NCI-H2227 (cell line): Measurements from ENCODE around the gene TAMALIN.

Experiments
- DNase-seq: peaks from one replicate; lab custom pipeline; 2025; ENCODE audit not compliant: unreplicated experiment; lab: John Stamatoyannopoulos, UW

TAMALIN gene

GRCh38 chr12:52013626-52014310, 7.0 kb downstream of the TAMALIN start:
- DNase-seq, result no peak

DNA sequence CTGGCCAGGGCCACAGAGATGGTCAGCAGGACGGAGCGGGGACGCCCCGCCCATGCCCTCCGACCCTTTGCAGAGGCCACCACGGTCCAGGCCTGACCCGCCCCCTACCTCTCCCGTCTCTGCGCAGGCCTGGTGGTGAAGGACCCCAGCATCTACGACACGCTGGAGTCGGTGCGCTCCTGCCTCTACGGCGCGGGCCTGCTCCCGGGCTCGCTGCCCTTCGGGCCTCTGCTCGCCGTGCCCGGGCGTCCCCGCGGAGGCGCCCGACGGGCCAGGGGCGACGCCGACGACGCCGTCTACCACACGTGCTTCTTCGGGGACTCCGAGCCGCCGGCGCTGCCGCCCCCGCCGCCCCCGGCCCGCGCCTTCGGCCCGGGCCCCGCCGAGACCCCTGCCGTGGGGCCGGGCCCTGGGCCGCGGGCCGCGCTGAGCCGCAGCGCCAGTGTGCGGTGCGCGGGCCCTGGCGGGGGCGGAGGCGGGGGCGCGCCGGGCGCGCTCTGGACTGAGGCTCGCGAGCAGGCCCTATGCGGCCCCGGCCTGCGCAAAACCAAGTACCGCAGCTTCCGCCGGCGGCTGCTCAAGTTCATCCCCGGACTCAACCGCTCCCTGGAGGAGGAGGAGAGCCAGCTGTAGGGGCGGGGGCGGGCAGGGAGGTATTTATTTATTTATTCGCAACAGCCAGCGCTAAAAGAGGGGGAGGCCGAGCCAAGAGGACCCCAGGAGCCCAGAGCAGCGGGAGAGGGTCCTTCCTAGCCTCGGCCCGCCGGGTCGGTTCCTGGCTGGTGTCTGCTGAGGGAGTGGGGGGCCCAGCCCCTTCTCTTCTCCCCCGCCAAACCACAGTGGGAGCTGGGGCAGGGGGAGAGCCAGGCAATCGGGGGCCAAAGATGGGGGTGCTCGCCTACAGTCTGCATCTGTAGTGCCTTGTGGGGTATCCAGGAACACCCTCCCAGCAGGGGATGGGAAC, 8.1 kb downstream of the TAMALIN start:
- no peak for DNase-seq

DNA sequence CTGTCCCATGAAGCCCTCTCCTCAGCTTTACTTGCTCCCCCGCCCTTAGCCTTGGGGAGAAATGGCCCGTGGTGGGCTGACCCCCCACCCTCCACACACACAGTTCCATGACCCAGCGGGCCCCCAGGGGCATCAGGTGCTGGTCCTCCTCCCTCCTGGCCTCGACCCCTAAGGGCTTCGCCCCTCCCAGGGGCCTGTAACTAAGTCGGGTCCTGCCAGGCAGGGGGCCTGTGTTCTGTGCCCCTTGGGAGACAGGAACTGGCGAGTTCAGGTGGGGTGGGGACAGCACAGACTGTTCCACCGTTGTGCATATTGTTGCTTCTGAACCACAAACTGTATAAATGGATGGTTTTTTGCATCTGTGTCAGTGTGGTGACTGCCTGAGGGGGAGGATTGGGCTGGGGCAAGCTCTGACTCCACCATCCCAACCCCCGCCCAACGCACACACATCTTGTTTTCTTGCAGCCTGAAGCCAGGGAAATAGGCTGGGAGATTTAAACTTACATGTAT, 8.8 kb downstream of the TAMALIN start:
- DNase-seq, result no peak

DNA sequence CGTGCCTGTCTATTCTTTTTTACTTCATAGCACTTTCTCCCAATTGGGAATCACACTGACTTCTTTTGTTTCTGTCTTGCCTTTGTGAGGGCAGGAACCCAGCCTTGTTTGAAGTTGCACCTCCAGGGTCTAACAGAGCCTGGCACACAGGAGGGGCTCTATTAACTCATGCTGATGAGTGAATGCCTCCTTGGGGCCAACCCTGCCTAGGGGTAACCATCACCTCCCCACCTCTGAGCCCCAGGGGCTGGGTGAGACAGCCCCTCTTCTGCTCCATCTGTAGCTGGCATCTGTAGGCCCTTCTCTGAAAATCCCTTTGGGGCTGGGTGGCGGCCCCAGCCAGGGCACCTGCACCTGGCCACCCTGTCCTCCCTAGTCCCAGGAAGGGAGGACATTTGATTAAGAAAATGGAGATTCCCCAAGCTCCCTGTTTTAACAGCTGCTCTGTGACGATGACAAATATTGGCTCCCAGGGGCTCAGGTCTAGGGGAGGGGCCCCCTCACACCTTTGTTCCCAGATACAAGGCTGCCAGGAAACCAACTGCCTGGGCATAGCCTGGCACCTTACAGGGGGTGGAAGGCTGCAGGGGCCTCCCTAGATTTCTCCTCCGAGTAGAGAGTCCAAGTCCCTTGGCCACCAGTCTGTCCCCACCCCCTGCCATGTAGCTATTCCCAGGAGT, 11.8 kb downstream of the TAMALIN start:
- no peak for DNase-seq

DNA sequence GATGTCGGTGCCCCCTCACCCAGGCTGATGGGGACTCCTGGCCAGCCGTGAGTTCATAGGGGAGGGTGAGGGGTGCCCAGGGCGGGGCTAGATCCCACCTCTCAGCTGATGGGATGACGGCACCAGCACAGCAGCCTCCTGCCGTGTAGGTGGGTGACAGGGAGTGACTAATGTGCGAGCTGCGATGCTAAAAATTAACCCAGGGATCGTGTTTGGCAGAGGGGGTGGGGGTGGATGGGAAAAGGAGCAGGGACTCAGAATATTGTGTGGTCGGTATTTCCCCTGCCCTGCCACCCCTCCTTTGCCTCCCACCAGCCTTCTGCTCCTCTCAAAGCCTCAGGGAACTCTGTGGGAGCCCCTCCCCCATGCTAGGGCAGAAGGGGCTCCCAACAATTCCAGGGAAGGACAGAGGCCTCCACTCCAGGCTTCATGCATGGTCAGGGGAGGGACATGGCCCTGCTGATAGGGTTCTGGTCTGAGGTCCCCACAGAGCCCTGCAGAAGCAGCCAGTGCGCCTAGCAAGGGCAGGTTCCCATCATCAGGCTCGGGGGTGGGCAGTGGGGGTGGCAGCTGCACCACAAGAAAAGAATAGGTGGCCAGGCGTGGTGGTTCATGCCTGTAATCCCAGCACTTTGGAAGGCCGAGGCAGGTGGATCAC, 12.5 kb downstream of the TAMALIN start:
- no peak for DNase-seq

DNA sequence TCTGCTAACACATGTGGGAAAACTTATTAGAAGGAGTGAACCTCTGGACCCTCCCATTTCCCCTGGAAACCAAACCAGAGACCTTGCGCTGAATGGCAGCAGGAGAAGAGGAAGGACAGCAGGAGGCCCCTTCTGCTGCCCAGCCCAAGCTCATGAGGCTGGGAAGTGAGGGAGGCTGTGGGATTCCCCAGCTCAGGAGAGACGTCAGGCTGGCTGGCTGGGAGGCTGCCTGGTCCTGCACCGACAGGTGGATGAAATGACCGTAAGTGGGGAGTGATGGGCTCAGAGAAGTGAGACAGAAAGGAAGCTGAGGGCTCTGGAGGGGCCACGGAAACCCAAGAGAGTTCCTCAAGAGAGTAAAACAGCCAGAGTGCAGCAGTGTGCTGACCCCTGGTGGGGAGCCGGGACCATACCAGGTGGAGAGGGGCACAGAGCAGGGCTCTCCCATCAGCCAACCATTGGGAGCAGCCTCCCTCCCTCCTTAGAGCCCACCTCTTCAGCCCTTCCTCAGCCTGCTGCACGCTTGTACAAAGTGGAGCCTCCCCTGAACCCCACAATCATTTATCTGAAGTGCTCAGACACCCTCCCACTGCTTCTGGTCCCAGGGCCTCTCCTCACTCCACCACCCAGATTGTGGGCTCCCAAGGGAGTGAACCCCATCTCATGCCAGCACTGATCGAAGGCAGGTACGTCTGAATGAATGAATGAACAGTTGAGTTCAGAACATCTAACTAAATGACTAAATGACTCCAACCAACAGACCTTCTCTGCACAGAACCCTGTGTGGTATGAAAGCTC, 14.0 kb downstream of the TAMALIN start:
- DNase-seq, result peak; percentile 30

GRCh38 chr12:52022841-52023181, 16.1 kb downstream of the TAMALIN start:
- peak; percentile 63 for DNase-seq

DNA sequence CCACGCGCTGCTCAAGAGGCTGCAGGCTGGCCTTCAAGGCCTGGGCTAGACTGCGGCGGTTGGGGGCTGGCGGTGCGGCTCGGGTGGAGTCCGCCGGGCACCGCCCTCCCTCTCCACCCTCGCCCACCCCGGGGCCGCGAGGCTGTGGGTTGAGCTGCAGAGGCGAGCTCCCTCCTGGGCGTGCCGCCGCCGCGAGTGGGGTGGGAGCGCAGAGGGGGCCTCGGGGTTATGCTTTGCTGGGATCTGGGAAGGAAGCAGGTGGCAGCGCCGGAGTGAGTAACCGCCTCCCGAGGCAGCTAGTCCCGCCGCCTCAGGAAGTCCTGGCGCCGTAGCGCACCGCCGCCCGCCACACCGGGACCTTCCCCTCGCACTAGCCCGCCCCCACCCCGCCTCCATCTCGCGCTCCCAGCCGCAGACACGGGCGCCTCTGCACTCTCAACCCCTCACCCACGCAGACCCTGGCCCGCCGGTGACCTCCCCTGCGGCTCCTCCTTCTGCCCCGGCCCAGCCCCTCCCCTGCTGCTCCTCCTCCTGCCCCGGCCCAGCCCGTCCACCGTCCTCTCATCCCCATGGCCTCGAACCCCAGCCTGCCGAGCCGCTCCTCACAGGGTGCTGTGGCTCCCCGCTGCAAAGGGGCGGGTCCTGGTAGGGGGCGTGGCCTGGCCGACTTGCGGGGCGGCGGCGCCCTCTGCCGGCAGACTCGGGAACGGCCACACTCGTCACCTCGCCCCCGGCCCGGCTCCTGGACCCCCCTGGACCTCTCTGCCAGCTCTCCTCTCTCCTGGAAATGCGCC, 16.6 kb downstream of the TAMALIN start:
- peak; percentile 87 for DNase-seq

DNA sequence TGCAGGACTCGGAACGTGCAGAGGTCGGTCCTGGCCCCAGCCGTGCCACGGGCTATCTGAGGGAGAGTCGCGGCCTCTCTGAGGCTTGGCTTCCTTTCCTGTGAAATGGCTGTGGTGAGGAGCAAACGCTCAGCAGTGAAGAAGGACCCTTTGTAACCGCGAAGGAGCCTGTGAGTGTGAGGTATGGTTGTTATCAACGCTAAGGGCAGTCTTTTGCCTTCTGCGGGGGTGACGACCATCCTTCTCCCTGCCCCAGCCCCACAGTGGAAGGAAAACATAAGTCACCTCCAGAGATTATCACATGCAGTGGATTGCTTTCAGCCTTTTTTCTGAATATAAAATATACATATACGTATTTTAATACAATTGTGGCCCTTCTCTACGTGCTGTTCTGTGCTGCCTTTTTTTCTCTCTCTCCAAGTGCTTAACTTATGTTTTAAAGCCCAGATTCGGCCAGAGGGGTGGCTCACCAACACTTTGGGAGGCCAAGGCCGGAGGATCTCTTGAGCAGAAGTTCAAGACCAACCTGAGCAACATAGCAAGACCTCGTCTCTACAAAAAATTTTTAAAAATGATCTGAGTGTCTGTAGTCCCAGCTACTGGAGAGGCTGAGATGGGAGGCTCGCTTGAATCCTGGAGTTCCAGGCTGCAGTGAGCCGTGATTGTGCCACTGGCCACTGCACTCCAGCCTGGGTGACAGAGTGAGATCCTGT, 17.4 kb downstream of the TAMALIN start:
- DNase-seq, result no peak

DNA sequence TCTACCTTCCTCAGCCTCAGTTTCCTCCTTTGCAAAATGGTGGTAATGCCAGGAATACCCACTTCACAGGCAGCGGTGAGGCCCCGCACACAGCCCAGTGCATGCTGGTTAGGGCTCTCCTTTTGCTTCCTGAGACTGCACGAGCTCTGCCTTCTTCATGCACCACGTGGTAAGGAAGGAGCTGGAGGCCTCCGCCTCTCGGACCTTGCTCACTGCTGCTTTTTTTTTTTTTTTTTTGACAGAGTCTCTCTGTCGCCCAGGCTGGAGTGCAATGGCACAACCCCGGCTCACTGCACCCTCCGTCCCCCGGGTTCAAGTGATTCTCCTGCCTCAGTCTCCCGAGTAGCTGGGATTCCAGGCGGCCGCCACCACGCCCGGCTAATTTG, 18.1 kb downstream of the TAMALIN start:
- no peak for DNase-seq

GRCh38 chr12:52026263-52026662, 19.5 kb downstream of the TAMALIN start:
- no peak for DNase-seq

DNA sequence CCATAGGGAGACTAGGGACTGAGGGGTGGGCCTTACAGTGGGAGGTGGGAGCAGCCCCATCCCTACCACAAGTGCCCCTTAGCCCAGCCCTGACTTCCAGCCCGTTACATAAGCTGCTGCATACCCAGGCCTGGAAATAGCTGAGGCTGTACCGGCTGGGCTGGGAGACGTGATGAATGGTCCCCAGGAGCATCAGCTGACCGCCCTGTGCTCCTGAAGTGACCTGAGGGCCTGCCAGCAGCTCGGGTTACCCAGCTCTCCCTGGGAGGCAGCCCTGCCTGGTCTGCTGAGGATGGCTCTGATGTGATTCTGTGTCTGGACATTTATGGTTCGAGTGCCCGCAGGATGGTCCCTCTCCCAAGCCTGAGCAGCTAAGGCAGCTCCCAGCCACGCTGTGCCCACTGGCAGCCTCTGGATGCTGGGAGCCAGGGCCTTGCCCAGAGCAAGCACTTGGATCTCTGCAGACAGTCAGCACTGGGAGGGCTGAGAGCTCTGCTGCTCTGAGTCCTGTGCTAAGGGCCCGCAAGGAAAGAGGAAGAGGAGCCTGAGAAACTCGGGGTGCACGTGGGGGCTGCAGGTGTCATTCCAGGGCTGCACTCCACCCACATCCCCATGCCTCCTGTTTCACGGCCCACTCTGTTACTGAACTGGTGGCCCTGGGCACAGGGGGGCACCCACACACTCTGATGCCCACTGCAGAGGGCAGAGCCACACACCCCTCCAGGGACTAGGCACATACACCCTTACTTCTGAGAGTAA, 20.5 kb downstream of the TAMALIN start:
- DNase-seq, result no peak

- DNase-seq, result peak; percentile 74
Measured at GRCh38 chr12:52029685-52030084, 22.9 kb downstream of the TAMALIN start.

DNA sequence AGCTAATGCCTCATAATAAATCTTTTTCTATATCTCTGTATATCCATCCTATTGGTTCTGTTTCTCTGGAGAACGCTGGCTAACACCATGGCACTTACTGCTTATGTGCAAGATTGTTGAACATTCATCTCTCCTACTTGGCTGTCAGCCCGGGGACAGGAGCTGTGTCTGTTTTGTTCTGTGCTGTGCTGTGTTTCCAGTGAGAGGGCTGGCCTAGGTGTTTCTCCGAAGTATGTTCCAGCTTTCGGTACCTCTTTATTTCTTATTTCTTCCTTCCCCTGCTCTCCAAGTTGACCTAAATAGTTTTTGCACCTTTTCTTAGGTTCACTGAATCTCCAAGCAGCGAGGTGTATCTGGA, 25.7 kb downstream of the TAMALIN start:
- peak; percentile 18 for DNase-seq

GRCh38 chr12:52032804-52033445, 26.2 kb downstream of the TAMALIN start:
- peak; percentile 93 for DNase-seq

DNA sequence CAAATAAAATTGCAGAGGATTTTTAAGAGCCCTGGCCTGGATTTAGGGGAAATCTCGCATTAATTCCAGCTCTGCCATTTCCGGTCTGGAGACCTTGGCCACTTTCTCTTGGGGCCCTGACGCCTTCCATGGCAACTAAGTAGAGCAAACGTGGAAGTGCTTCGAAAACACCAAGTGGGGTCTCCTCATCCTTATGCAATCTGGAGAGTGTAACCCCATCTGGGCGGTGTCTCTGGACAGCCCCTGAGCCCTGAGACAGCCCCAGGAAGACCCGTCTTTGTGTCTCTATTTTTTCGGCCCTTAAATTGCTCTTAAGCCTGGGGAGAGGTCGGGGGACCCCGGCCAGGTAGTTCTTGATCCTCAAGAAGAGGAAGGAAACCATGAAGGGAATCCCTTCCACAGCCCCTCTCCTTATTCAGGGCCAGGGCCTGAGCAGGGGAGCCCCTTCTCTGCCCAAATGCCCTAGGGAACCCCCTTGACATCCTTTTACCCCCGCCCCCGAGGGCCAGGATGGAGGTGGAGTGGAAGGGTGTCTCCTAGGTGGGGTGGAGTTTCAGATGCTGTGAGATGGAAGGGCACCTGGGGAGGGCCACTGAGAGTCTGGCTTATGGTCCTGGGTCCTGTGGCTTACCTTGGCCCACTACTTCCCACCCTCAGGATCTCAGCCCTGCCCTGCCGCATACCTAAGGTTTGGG, 26.8 kb downstream of the TAMALIN start:
- DNase-seq, result no peak

DNA sequence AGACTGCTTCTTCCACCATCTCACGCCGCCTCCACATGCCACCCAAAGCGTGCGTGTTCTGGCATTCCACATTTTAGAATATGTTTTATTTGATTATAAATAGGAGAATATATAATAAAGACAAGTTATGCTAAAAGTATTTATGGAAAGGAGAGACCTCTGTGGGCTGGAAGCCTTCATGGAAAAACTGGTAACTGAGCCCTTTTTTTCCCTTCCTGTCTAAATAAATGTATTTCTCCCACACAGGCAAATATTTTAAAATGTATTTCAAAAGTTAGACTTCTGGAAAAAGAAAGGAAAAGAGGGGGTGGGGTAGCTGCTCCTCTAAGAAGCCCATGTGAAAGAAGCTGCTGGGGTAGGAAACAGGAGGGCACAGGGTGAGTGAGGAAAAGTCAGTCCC, 28.4 kb downstream of the TAMALIN start:
- no peak for DNase-seq
